ENCODE measurements around the gene MIAT. TPM values are rescaled to one million over a fixed set of nuclear protein-coding genes. Genes with fewer than 3 reads are reported as not detected.

The MIAT gene
- total RNA-seq, 4 donors from 2014 or later = 0.49 to 1.5 (median 0.93) TPM

- TF ChIP-seq CTCF (IDR thresholded peaks at IDR 0.05; ENCODE audit: low read depth) = no peak
Observed at GRCh38 chr22:26615149-26615548, 42.2 kb upstream of the MIAT start.

GRCh38 chr22:26615830-26616435, 41.5 kb upstream of the MIAT start:
- TF ChIP-seq CTCF (IDR thresholded peaks at IDR 0.05; ENCODE audit: low read depth) = no peak

- no peak for TF ChIP-seq CTCF (IDR thresholded peaks at IDR 0.05; ENCODE audit: low read depth)
Observed at GRCh38 chr22:26616650-26617049, 40.7 kb upstream of the MIAT start.

GRCh38 chr22:26617271-26618199, 39.9 kb upstream of the MIAT start, which contains the start of gene CRYBB1:
CRYBB1 (minus strand) TSS chr22:26618027; CDS start chr22:26616319, 1,708 bp downstream.
- TF ChIP-seq CTCF (IDR thresholded peaks at IDR 0.05; ENCODE audit: low read depth) = no peak

GRCh38 chr22:26618455-26618854, 38.9 kb upstream of the MIAT start:
- no peak for TF ChIP-seq CTCF (IDR thresholded peaks at IDR 0.05; ENCODE audit: low read depth)

GRCh38 chr22:26619510-26619909, 37.9 kb upstream of the MIAT start:
- no peak for TF ChIP-seq CTCF (IDR thresholded peaks at IDR 0.05; ENCODE audit: low read depth)

GRCh38 chr22:26620197-26620596, 37.2 kb upstream of the MIAT start:
- no peak for TF ChIP-seq CTCF (IDR thresholded peaks at IDR 0.05; ENCODE audit: low read depth)

Data from subcutaneous adipose tissue (tissue), 4 donors.